ENCODE data around the gene PLEKHG4B.

PLEKHG4B gene

GRCh38 chr5:170971-171800 lies 79.2 kb downstream of the PLEKHG4B start:
- no peak for FAIRE-seq
- no peak for TF ChIP-seq CTCF (IDR thresholded peaks at IDR 0.05; ENCODE audit: insufficient read depth, missing control alignments)
- DNase-seq (ENCODE audit: insufficient read length, low spot score): no peak

GRCh38 chr5:171801-172331 lies 79.9 kb downstream of the PLEKHG4B start:
- FAIRE-seq: no peak
- DNase-seq (ENCODE audit: insufficient read length, low spot score): no peak
- TF ChIP-seq CTCF (IDR thresholded peaks at IDR 0.05; ENCODE audit: insufficient read depth, missing control alignments): no peak

GRCh38 chr5:172421-172820 lies 80.5 kb downstream of the PLEKHG4B start:
- DNase-seq (ENCODE audit: insufficient read length, low spot score) (no peak), FAIRE-seq (no peak)
- TF ChIP-seq CTCF (IDR thresholded peaks at IDR 0.05; ENCODE audit: insufficient read depth, missing control alignments): no peak

- TF ChIP-seq CTCF (IDR thresholded peaks at IDR 0.05; ENCODE audit: insufficient read depth, missing control alignments): no peak
- FAIRE-seq: no peak
- no peak for DNase-seq (ENCODE audit: insufficient read length, low spot score)
Measured at GRCh38 chr5:172841-173251, 80.9 kb downstream of the PLEKHG4B start.

- no peak for TF ChIP-seq CTCF (IDR thresholded peaks at IDR 0.05; ENCODE audit: insufficient read depth, missing control alignments)
- DNase-seq (ENCODE audit: insufficient read length, low spot score): no peak
- FAIRE-seq: no peak
Measured at GRCh38 chr5:173392-174290, 81.7 kb downstream of the PLEKHG4B start.

GRCh38 chr5:174291-174600 lies 82.3 kb downstream of the PLEKHG4B start:
- DNase-seq (ENCODE audit: insufficient read length, low spot score) (no peak), FAIRE-seq (no peak)
- no peak for TF ChIP-seq CTCF (IDR thresholded peaks at IDR 0.05; ENCODE audit: insufficient read depth, missing control alignments)

Measured in D721Med (cell line).